Activated CD4-positive, CD25-positive, alpha-beta regulatory T cell treated with anti-CD3 and anti-CD28 coated beads, Interleukin-2, amount 50 U/mL, for 16 hours (primary cell): ENCODE results near the gene ZCWPW1.
"Not testable (repeated sequence)": the region's sequence is repeated elsewhere in the genome, so short reads cannot be mapped to it uniquely, and the experiment has no call there.

Experiments
- DNase-seq: peaks from one replicate; pipeline ENCODE4 v3.0.0-alpha.2; 2020; ENCODE audit warnings: low read depth, low spot score

The ZCWPW1 gene

DNA sequence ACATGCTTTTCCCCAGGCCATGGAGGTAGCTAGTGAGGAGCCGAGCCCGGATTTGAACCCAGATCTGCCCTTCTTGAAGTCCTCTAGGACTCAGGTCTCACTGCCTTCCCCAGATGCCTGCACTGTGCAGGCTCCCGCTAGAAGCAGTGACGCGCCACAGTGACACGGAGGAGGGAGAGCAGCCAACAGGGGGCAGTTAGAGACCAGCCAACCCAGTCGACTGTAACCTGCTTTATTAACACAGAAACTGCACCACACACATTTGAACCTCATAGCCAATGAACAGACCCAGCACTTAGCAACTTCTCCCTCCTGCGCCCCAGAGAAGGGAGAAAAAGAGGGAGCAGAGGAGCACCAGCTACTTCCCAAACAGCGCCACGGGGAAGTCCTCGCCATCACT lies 27.8 kb downstream of the ZCWPW1 start:
- no peak for DNase-seq

- DNase-seq, result no peak
Observed at GRCh38 chr7:100400041-100400440, 28.5 kb downstream of the ZCWPW1 start.

DNA sequence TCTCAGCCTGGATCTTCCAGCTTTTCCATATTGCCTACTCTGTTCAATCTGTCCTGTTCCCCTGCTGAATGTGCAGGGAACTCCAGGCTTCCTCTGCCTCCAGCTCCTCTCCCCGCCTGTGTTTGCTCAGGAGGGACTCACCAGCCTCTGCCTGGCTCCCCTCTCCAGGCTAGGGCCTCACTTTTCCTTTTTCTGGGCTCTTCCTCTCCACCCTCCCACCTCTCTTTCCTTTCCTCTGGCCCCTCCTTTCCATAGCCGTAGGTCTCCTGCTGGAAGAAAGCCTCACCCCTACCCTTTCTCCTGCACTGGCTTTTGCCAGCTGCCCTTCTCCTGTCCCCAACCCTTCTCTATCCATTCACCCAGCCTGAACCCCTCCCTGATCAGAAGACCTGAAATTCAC lies 30.3 kb downstream of the ZCWPW1 start:
- DNase-seq, result no peak

DNA sequence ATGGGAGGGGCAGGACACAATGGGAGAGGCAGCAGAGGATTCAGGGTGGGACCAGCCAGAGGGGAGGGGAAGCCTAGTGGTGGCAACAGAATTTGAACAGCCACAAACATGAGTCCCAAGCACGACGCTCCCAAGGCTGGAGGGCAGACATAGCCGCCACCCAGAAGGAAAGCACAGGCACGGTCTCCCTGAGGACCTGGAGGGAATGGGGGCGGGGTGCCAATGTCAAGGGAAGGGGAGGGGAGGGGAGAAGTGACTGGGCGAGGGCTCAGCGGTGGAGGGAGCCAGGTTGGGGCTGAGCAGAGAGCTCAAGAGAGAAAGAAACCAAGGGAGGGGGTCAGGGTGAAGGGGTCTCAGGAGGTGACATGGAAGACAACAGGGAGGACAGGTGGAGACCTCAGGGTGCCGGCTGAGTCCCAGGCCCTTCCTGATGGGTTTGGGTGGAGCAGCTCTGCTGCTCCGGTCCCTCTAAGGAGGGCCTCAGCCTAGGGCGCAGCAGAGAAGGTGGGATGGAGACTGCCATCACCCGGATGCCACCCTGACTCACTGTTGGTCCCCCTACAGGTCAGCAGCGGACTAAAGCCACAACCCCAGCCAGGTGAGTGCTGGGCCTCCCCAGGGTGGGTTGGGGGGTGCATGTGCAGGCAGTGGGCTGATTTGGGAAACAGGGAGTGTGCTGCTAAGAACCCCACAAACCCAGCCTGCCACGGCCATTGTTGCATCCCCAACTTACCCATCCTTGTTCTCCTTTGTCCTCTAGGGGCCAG lies 31.0 kb downstream of the ZCWPW1 start:
- no peak for DNase-seq

- peak; percentile 24 for DNase-seq
Observed at GRCh38 chr7:100396421-100396982, 32.0 kb downstream of the ZCWPW1 start.

DNA sequence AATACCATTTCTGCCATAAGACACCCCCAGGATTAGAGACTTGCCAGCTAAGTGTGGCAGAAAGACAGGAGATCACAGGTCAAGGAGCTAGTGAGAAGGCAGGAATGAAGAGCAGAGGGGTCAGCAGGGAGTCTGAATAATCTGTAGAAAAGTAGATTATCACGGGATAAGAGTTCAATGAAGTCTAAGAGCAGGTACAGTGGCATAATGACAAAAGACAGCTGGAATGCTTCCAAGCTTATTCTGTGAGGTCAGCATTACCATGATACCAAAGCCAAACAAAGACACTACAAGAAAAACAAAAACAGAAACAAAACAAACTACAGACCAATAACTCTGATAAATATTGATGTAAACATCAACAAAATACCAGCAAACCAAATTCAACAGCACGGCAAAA lies 34.4 kb downstream of the ZCWPW1 start:
- DNase-seq, result no peak

DNA sequence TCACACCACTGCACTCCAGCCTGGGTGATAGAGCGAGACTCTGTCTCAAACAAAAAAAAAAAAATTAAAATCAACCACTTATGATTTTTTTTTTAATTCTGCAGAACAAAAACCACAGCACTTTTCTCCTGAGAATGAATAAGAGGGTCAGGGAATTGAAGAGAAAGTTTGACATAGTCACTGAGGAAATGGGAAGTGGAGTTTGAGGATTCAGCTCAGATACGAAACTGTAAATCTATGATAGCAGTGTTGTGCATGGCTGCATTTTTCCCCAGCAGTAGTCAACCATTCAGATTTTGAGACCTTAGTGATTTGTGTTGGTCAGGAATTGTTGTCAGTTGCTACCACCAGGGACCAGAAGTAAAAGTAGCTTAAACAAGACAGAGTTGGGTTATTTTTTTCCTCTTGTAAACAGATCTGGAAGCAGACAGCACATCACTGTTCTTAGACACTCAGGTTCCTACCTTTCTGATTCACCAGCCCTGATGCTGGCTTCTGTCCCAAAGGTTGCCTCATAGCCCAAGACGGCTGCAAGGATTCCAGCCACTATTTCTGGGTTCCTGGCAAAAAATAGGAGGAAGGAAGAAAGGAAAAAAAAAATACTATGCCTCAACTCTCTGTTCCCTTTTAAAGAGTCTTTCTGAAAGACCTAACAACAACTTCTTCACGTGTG lies 35.1 kb downstream of the ZCWPW1 start:
- DNase-seq, result no peak

DNA sequence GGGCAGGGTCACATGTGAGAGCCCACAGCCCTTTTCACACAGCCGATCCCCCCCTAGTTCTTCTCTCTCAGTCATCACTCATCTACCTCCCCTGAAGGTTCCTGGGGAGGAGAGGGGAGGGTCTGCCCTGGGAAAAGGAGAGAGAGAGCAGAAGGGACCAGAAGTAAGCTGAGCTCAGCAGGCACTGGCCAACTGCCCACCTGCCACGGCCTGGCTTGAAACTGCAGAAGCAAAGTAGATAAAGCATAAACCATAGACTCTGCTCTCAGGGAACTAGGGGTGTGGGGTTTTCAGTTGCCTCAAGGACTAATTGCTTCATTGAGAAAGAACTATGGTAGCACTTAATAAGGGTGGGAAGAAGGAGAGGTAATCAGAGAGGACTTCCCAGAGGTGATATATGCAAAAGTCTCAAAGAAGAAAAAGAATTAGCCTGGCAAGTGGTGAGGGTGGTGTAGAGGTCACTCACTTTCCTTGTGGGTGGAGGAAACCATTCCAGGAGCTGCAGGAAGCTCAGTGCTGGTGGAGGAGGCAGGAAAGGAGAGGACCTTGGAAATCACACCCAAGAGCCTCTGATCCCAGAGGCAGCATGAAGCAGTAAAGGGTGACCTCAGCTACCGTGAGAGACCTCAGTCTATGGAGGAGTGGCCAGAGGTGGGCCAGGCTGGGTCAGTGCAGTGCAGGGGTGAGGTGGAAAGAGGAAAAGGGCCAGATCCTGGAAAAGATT lies 38.1 kb downstream of the ZCWPW1 start:
- DNase-seq, result no peak

DNA sequence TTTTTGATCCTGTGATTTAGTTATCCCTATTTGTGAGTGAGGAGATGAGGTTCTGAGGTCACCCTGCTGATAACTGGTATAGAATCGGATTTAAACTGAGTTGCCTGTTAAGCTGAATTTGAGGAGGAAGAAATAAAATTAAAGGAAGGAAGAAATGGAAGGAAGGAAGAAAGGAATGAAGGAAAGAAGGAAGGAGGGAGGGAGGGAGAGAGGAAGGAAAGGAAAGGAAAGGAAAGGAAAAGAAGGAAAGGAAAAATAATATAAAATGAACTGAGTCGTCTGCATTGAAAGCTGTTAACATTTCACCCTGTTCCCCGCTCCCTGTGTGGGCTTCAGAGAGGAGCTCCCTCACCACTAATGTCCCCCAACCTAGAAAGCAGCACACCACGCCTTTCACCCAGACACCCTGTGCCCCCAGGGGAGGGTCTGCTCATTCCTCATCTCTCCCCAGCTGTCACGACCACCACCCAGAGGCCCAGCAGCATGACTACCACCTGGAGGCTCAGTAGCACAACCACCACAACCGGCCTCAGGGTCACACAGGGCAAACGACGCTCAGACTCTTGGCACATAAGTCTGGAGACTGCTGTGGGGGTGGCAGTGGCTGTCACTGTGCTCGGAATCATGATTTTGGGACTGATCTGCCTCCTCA lies 38.9 kb downstream of the ZCWPW1 start:
- DNase-seq, result no peak

DNA sequence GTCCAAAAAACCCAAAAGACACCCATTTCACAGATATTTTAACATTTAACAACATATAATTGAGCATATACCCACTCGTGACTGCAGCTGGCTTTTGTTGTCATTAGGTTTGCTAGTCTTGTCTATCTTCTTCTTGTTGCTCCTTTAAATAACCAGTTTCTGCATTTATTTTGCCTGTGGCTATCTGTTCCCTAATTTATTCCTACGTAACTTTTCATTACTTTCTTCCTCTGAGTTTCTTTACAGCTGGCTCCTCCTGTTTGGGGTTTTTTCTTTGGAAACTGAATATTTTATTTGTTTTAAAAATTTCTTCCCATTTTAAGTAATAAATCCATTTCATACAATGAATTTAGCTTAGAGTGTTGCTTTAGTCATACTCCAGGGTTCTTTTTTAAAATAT lies 40.8 kb downstream of the ZCWPW1 start:
- DNase-seq, result no peak

GRCh38 chr7:100386940-100387339 lies 41.6 kb downstream of the ZCWPW1 start:
- DNase-seq, result no peak

GRCh38 chr7:100384628-100385294 lies 43.7 kb downstream of the ZCWPW1 start:
- no peak for DNase-seq

DNA sequence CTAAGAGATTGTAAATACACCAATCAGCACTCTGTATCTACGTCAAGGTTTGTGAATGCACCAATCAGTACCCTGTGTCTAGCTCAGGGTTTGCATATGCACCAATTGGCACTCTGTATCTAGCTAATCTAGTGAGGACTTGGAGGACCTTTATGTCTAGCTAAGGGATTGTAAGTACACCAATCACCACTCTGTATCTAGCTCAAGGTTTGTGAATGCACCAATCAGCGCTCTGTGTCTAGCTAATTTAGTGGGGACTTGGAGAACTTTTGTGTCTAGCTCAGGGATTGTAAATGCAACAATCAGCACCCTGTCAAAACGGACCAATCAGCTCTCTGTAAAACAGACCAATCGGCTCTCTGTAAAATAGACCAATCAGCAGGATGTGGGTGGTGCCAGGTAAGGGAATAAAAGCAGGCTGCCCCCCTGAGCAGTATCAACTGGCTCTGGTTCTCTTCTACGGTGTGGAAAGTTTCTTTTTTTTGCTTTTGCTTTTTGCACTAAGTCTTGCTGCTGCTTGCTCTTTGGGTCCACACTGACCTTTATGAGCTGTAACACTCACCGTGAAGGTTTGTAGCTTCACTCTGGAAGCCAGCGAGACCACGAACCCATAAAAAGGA lies 46.2 kb downstream of the ZCWPW1 start:
- not testable (repeated sequence) for DNase-seq

- not testable (repeated sequence) for DNase-seq
Observed at GRCh38 chr7:100381531-100382233, 46.8 kb downstream of the ZCWPW1 start.

GRCh38 chr7:100380196-100380595 lies 48.3 kb downstream of the ZCWPW1 start:
- DNase-seq, result no peak

GRCh38 chr7:100378114-100378755 lies 50.3 kb downstream of the ZCWPW1 start:
- no peak for DNase-seq

DNA sequence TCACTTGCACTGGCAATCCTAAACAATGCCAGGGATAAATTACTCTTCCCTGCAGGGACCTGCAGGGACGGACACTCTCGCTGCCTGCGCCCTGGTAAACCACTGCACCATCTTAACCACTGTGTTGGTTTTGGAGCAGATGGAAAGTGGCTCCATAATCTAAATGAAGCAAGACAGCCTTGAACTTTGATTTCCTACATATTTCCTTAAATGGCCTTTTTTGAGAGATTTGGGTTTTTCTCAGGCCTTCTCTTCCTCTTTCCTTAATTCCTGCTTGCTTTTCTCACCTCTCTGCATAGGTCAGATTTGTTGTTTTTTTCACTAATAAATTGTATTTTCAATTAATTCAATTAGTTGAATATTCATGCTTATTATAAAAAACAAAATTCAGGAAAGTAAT lies 52.4 kb downstream of the ZCWPW1 start:
- no peak for DNase-seq

DNA sequence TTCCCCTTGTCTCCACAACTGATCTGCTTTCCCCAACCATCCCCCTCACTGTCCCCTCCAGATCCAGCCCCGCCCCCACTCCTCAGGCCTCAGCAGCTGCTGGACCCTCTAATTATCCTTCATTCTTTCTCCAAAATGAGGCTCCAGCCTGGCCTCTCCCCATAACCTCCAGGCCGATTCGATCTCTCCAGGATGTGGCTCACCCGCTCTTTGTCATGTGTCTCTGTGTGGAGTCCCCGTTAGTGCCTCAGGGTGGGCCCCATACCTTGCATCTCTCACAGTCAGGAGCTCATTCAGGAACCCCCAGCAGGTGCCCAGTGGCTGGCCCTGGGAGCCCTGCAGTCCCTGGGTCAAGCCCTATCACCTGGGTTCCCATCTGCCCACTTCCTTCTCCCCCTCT lies 53.9 kb downstream of the ZCWPW1 start:
- DNase-seq, result no peak

GRCh38 chr7:100373870-100374598 lies 54.5 kb downstream of the ZCWPW1 start:
- not testable (repeated sequence) for DNase-seq
